ENCODE measurements around the gene CD320.

CD320 gene

DNA sequence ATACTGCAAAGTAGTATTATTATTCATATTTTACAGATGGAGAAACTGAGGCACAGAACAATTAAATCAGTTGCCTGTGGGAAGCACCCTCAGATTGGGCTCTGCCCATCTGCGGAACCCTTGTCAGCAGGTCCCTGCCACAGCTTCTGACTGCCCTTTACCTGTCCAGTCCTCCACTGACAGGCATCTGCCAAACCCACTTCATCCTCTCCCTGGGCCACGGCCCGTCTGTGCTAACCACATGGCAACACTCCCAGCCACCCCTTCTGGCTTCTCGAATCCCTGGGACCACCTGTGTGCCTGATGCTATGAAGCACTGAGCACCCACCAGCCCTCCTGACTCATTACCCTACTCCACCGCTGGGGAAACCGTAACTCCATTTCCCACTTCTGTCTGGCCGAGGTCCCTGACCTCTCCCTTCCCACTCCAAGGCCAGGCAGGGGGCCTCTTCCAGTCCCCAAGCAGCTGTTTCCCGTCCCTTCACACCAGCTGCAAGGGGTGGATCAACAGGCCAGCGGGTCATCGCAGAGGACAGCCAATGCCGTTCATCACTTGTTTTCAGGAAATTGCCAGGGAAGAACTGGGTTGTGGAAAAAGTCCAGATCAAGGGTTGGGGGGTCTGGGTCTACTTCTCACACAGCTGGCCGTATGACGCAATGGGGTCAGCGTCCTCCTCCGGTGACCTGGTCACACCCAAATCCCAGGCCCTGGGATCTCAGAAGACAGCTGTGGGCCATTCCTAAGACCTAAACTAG is 32.4 kb upstream of the CD320 start:
- H3K9me3 ChIP-seq (ENCODE audit: low read length), result no peaks in the 10 kb centered on the region
- no peak overlapping the region for H3K4me3 ChIP-seq (ENCODE audit: low read depth in 1 of 2, low read length in 2 of 2)
- H3K4me1 ChIP-seq (ENCODE audit: insufficient read depth, low read length), result peaks cover 5% of the 10 kb centered on the region
- H3K27ac ChIP-seq (ENCODE audit: low read depth, low read length), result no peak overlapping the region
- peaks cover 12 to 50% of the 10 kb centered on the region in 2 donors for H3K27me3 ChIP-seq (ENCODE audit: control insufficient read depth in 1 of 2, insufficient read depth in 2 of 2, low read length in 2 of 2)
- no peak overlapping the region for H3K9ac ChIP-seq (ENCODE audit: low read length)
- no peaks in the 10 kb centered on the region for H3K36me3 ChIP-seq (ENCODE audit: insufficient read depth, low read length)

DNA sequence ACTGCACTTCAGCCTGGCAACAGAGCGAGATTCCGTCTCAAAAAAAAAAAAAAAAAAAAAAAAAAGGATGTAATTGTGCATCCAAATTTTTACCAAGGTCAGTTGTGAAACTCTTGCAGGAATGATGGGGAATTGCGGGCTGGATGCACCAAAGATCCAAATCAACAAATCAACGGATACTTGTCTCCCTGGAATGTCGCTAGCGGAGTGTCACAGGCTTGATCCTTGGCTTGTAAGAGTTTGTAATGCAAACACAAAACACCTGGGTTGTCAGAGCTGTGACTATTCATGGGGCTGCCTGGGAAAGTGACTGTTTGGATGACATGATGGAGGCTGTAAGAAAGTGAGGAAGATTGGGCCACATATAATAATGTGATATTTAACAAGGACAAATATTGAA is 30.7 kb upstream of the CD320 start:
- Histone ChIP-seq H3K27me3 (ENCODE audit: control insufficient read depth in 1 of 2, insufficient read depth in 2 of 2, low read length in 2 of 2) (peaks cover 19 to 57% of the 10 kb centered on the region in 2 donors), H3K27ac (ENCODE audit: low read depth, low read length) (no peak overlapping the region), H3K36me3 (ENCODE audit: insufficient read depth, low read length) (no peaks in the 10 kb centered on the region), H3K9me3 (ENCODE audit: low read length) (no peaks in the 10 kb centered on the region), H3K4me3 (ENCODE audit: low read depth in 1 of 2, low read length in 2 of 2) (no peak overlapping the region), H3K9ac (ENCODE audit: low read length) (no peak overlapping the region), H3K4me1 (ENCODE audit: insufficient read depth, low read length) (peaks cover 5% of the 10 kb centered on the region)

DNA sequence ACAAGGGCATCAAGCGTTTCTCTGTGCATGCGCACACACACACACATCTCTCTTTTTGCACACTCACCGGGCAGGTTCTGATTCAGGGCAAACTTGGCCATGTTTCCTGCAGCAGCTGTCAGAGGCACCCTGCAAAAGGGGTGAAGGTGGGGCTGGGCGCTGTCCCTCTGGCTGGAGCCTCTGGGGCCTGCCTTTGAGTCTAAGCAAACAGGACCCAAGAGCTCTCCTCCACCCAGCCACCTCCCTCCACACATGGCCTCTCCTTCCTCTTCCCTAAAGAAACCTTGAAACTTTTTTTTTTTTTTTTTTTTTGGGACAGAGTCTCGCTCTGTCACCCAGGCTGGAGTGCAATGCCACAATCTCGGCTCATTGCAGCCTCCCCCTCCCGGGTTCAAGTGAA is 29.6 kb upstream of the CD320 start:
- Histone ChIP-seq H3K36me3 (ENCODE audit: insufficient read depth, low read length) (no peaks in the 10 kb centered on the region), H3K27ac (ENCODE audit: low read depth, low read length) (no peak overlapping the region), H3K4me1 (ENCODE audit: insufficient read depth, low read length) (peaks cover 5% of the 10 kb centered on the region), H3K27me3 (ENCODE audit: control insufficient read depth in 1 of 2, insufficient read depth in 2 of 2, low read length in 2 of 2) (peaks cover 23 to 55% of the 10 kb centered on the region in 2 donors), H3K9me3 (ENCODE audit: low read length) (no peaks in the 10 kb centered on the region), H3K9ac (ENCODE audit: low read length) (no peak overlapping the region), H3K4me3 (ENCODE audit: low read depth in 1 of 2, low read length in 2 of 2) (no peak overlapping the region)

DNA sequence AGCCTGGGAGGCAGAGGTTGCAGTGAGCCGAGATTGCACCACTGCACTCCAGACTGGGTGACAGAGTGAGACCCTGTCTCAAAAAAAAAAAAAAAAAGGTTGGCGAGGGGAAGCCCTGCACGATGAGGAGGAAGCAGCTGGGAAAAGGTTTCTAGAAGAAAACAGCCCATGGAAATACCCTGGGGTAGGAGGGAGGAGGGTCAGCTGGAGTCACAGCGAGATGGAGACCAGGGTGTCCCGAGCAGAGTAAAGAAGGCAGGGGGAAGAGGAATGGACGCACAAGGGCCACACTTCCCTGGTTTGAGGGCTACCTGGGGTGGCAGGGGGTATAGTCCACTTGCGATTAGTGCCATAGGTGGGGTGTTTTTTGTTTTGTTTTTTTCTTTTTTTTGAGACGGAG is 28.5 kb upstream of the CD320 start:
- no peaks in the 10 kb centered on the region for H3K9me3 ChIP-seq (ENCODE audit: low read length)
- H3K27ac ChIP-seq (ENCODE audit: low read depth, low read length), result no peak overlapping the region
- H3K9ac ChIP-seq (ENCODE audit: low read length), result no peak overlapping the region
- peaks cover 5% of the 10 kb centered on the region for H3K4me1 ChIP-seq (ENCODE audit: insufficient read depth, low read length)
- no peaks in the 10 kb centered on the region for H3K36me3 ChIP-seq (ENCODE audit: insufficient read depth, low read length)
- peaks cover 23 to 45% of the 10 kb centered on the region in 2 donors for H3K27me3 ChIP-seq (ENCODE audit: control insufficient read depth in 1 of 2, insufficient read depth in 2 of 2, low read length in 2 of 2)
- H3K4me3 ChIP-seq (ENCODE audit: low read depth in 1 of 2, low read length in 2 of 2), result no peak overlapping the region

GRCh38 chr19:8336072-8336569 is 28.0 kb upstream of the CD320 start:
- H3K4me1 ChIP-seq (ENCODE audit: insufficient read depth, low read length), result peaks cover 5% of the 10 kb centered on the region
- no peak overlapping the region for H3K9ac ChIP-seq (ENCODE audit: low read length)
- H3K27ac ChIP-seq (ENCODE audit: low read depth, low read length), result no peak overlapping the region
- H3K4me3 ChIP-seq (ENCODE audit: low read depth in 1 of 2, low read length in 2 of 2), result no peak overlapping the region
- no peaks in the 10 kb centered on the region for H3K36me3 ChIP-seq (ENCODE audit: insufficient read depth, low read length)
- no peaks in the 10 kb centered on the region for H3K9me3 ChIP-seq (ENCODE audit: low read length)
- peaks cover 23 to 42% of the 10 kb centered on the region in 2 donors for H3K27me3 ChIP-seq (ENCODE audit: control insufficient read depth in 1 of 2, insufficient read depth in 2 of 2, low read length in 2 of 2)

DNA sequence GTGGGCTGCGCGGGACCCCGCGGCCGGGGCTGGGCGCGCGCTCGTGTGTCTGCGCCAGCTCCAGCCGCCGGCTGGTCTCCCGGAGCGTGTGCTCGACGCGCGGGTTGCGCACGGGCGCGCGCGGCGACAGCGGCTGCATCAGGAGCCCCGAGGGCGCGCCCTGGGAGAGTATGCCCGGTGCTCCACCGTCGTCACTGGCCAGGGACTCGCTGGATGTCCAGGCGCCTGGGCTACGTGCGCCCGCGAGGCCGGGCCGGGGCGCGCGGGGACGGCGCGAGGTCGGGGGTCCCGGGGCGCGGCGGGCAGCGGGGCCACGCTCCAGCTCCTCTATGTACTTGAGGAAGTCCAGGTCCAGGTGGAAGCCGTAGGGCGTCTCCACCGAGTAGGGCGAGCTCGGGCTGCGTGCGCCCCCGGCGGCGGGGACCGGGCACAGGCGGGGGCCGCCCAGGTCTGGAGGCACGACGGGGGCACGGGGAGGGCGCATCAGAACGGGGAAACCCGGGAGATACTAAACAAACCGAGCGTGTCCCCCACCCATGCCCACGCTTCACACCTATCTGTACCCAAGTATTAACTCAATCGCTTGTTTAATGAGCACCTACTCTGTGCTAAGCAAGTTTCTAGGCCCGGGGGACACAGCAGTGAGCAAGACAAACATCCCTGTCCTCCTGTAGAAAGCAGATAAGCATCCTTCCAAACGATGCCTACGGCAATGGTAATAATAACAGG is 27.3 kb upstream of the CD320 start:
- H3K36me3 ChIP-seq (ENCODE audit: insufficient read depth, low read length), result no peaks in the 10 kb centered on the region
- peaks cover 1% of the 10 kb centered on the region for H3K4me1 ChIP-seq (ENCODE audit: insufficient read depth, low read length)

DNA sequence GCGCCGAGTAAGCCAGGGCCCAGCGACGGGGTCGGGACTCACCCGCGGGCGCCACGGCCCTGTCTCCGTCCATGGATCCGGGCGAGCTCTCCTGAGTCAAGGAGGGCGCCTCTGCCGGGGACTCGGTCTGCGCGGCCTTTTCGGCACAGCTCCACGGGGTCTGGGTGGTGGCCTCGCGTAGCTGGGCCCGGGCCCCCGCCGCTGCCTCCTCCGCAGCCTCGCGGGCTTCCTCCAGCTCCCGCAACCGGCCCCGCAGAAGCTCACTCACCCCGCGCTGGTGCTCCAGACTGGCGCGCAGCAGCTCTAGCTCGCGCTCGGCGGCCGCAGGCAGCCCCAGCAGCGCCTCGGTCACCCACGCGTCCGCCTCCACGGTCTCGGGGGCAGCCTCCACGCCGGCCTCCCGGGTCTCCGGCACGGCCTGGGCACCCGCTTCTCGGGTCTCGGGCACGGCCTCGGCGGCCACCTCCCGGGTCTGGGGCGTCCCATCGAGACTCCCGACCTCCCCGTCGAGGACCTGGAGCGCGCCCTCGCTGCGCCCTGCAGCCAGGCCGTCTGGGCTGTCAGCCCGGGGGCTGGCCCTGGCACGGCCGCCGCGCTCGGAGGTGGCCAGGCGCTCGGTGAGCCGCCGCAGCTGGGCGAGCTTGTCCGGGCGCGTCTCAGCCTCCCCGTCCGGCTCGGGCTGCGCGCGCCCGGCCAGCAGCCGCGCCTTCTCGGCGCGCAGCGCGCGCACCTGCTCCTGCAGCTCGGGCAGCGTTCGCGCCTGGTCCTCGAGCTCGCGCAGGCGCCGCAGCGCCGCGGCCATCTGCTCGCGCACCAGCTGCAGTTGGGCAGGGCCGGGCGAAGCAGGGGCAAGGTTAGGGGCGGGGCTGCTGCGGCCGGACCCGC is 26.5 kb upstream of the CD320 start:
- peaks cover 17 to 35% of the 10 kb centered on the region in 2 donors for H3K27me3 ChIP-seq (ENCODE audit: control insufficient read depth in 1 of 2, insufficient read depth in 2 of 2, low read length in 2 of 2)
- H3K9ac ChIP-seq (ENCODE audit: low read length), result no peak overlapping the region
- H3K4me1 ChIP-seq (ENCODE audit: insufficient read depth, low read length), result no peaks in the 10 kb centered on the region
- H3K9me3 ChIP-seq (ENCODE audit: low read length), result no peaks in the 10 kb centered on the region
- H3K36me3 ChIP-seq (ENCODE audit: insufficient read depth, low read length), result no peaks in the 10 kb centered on the region
- no peak overlapping the region for H3K4me3 ChIP-seq (ENCODE audit: low read depth in 1 of 2, low read length in 2 of 2)
- H3K27ac ChIP-seq (ENCODE audit: low read depth, low read length), result no peak overlapping the region

More for the DNA sequence above, 27.3 kb upstream of the CD320 start:
- Histone ChIP-seq H3K27ac (ENCODE audit: low read depth, low read length) (no peak overlapping the region), H3K27me3 (ENCODE audit: control insufficient read depth in 1 of 2, insufficient read depth in 2 of 2, low read length in 2 of 2) (peaks cover 20 to 37% of the 10 kb centered on the region in 2 donors), H3K9me3 (ENCODE audit: low read length) (no peaks in the 10 kb centered on the region), H3K9ac (ENCODE audit: low read length) (no peak overlapping the region), H3K4me3 (ENCODE audit: low read depth in 1 of 2, low read length in 2 of 2) (no peak overlapping the region)

GRCh38 chr19:8333767-8334457 is 25.8 kb upstream of the CD320 start:
- no peak overlapping the region for H3K9ac ChIP-seq (ENCODE audit: low read length)
- no peak overlapping the region for H3K4me3 ChIP-seq (ENCODE audit: low read depth in 1 of 2, low read length in 2 of 2)
- H3K4me1 ChIP-seq (ENCODE audit: insufficient read depth, low read length), result no peaks in the 10 kb centered on the region
- H3K27me3 ChIP-seq (ENCODE audit: control insufficient read depth in 1 of 2, insufficient read depth in 2 of 2, low read length in 2 of 2), result peaks cover 17 to 35% of the 10 kb centered on the region in 2 donors
- no peaks in the 10 kb centered on the region for H3K9me3 ChIP-seq (ENCODE audit: low read length)
- no peaks in the 10 kb centered on the region for H3K36me3 ChIP-seq (ENCODE audit: insufficient read depth, low read length)
- H3K27ac ChIP-seq (ENCODE audit: low read depth, low read length), result no peak overlapping the region

DNA sequence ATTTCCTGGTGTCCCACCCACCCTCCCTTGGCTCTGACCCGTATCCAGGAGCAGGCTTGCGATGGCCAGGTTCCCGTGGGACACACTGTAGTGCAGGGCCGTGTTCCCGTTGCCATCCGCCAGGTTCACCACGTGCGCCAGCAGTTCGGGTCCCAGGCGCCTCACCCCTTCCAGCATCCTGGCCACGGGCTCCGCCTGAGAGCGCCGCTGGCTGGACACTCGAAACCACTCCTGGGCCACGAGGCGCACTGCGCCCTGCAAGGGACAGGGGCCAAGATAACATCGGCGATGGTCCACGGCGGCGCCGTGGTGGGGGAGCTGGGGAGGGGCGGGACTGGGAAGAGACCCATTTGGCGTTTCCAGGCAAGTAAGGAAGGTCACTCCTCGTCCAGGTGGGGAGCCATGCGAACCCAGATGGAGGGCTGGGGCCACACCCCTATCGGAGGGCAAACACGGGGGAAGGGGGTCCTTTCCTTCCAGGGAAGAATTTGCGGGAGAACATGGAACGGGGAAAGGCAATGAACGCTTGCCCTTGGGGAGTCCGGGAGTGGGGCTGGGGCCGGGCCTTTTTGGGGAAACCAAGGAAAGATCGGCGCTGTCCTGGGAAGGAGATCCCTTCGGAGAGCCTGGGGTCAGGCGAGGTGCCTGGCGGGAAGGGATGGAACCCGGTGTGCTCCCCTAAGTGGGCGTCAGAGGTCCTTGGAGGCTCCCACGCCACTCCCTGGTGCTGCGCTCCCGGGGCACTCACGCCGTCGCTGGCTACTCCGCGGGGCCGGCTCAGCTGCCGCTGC is 25.0 kb upstream of the CD320 start:
- Histone ChIP-seq H3K4me1 (ENCODE audit: insufficient read depth, low read length) (no peaks in the 10 kb centered on the region), H3K27ac (ENCODE audit: low read depth, low read length) (no peak overlapping the region), H3K9ac (ENCODE audit: low read length) (no peak overlapping the region), H3K9me3 (ENCODE audit: low read length) (no peaks in the 10 kb centered on the region), H3K4me3 (ENCODE audit: low read depth in 1 of 2, low read length in 2 of 2) (no peak overlapping the region), H3K27me3 (ENCODE audit: control insufficient read depth in 1 of 2, insufficient read depth in 2 of 2, low read length in 2 of 2) (peaks cover 17 to 35% of the 10 kb centered on the region in 2 donors), H3K36me3 (ENCODE audit: insufficient read depth, low read length) (no peaks in the 10 kb centered on the region)

GRCh38 chr19:8331263-8331845 is 23.2 kb upstream of the CD320 start:
- H3K9ac ChIP-seq (ENCODE audit: low read length), result no peak overlapping the region
- no peak overlapping the region for H3K4me3 ChIP-seq (ENCODE audit: low read depth in 1 of 2, low read length in 2 of 2)
- H3K9me3 ChIP-seq (ENCODE audit: low read length), result no peaks in the 10 kb centered on the region
- H3K4me1 ChIP-seq (ENCODE audit: insufficient read depth, low read length), result no peaks in the 10 kb centered on the region
- no peak overlapping the region for H3K27ac ChIP-seq (ENCODE audit: low read depth, low read length)
- H3K36me3 ChIP-seq (ENCODE audit: insufficient read depth, low read length), result no peaks in the 10 kb centered on the region
- peaks cover 17 to 28% of the 10 kb centered on the region in 2 donors for H3K27me3 ChIP-seq (ENCODE audit: control insufficient read depth in 1 of 2, insufficient read depth in 2 of 2, low read length in 2 of 2)
